Measurements from ENCODE around the gene THOP1.

THOP1 gene

DNA sequence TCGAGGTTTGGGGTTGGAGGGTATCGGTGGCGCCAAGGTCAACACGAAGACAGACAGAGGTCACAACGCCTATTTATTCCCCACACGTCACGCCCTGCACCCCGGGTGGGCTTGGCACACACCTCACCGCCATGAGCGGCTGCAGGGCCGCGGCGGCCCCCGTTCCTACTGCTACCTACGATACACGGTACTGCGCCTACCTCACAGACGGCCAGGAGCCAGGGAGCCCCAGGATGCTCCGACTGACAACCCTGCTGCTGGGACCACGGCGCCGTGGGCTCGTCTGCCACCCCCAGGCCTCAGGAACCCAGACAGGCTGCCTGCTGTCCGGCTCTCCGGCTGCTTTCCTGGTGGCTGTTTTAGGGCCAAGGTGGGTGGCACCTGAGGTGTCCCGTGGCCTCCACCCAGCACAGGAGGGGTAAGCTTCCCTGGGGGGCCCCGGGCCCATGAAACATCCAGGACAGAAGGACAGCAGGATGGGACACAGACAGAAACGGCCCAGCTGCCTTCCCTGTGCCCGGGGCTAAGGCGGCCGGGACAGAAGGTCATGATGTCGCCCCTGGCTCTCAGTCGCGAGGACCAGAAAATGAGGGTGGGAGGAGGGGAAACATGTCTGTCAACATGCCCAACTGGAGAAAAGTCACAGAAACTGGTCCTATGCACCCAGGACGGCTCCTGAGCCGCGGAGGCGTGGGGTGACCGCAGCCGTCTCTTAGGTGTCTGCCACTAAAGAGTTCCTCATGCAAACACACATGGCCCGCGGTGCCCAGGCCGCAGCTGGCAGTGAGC lies 30.4 kb upstream of the THOP1 start:
- Histone ChIP-seq H3K4me3 (ENCODE audit: low read length in 2 of 2) (no peak overlapping the region), H3K27ac (ENCODE audit: low read depth in 2 of 2, low read length in 2 of 2) (no peak overlapping the region), H3K36me3 (ENCODE audit: control insufficient read depth in 2 of 2, insufficient read depth in 2 of 2, low read length in 2 of 2) (peaks cover 18 to 36% of the 10 kb centered on the region in 2 donors), H3K27me3 (ENCODE audit: control insufficient read depth in 2 of 2, insufficient read depth in 2 of 2, low read length in 2 of 2) (no peaks in the 10 kb centered on the region), H3K4me1 (ENCODE audit: control insufficient read depth in 2 of 2, insufficient read depth in 2 of 2, low read length in 2 of 2) (no peaks in the 10 kb centered on the region), H3K9me3 (ENCODE audit: control insufficient read depth in 2 of 2, low read length in 2 of 2) (no peaks in the 10 kb centered on the region), H3K9ac (ENCODE audit: low read depth in 1 of 2, low read length in 2 of 2) (no peak overlapping the region)

GRCh38 chr19:2755448-2755705 lies 29.9 kb upstream of the THOP1 start:
- Histone ChIP-seq H3K36me3 (ENCODE audit: control insufficient read depth in 2 of 2, insufficient read depth in 2 of 2, low read length in 2 of 2) (peaks cover 18 to 36% of the 10 kb centered on the region in 2 donors), H3K4me3 (ENCODE audit: low read length in 2 of 2) (no peak overlapping the region), H3K9ac (ENCODE audit: low read depth in 1 of 2, low read length in 2 of 2) (no peak overlapping the region), H3K9me3 (ENCODE audit: control insufficient read depth in 2 of 2, low read length in 2 of 2) (no peaks in the 10 kb centered on the region), H3K27me3 (ENCODE audit: control insufficient read depth in 2 of 2, insufficient read depth in 2 of 2, low read length in 2 of 2) (no peaks in the 10 kb centered on the region), H3K27ac (ENCODE audit: low read depth in 2 of 2, low read length in 2 of 2) (no peak overlapping the region), H3K4me1 (ENCODE audit: control insufficient read depth in 2 of 2, insufficient read depth in 2 of 2, low read length in 2 of 2) (no peaks in the 10 kb centered on the region)

GRCh38 chr19:2755811-2756210 lies 29.5 kb upstream of the THOP1 start:
- H3K4me3 ChIP-seq (ENCODE audit: low read length in 2 of 2): no peak overlapping the region
- peaks cover 20 to 39% of the 10 kb centered on the region in 2 donors for H3K36me3 ChIP-seq (ENCODE audit: control insufficient read depth in 2 of 2, insufficient read depth in 2 of 2, low read length in 2 of 2)
- H3K9me3 ChIP-seq (ENCODE audit: control insufficient read depth in 2 of 2, low read length in 2 of 2): no peaks in the 10 kb centered on the region
- no peak overlapping the region for H3K27ac ChIP-seq (ENCODE audit: low read depth in 2 of 2, low read length in 2 of 2)
- H3K9ac ChIP-seq (ENCODE audit: low read depth in 1 of 2, low read length in 2 of 2): no peak overlapping the region
- H3K4me1 ChIP-seq (ENCODE audit: control insufficient read depth in 2 of 2, insufficient read depth in 2 of 2, low read length in 2 of 2): no peaks in the 10 kb centered on the region
- no peaks in the 10 kb centered on the region for H3K27me3 ChIP-seq (ENCODE audit: control insufficient read depth in 2 of 2, insufficient read depth in 2 of 2, low read length in 2 of 2)

GRCh38 chr19:2756477-2756876 lies 28.8 kb upstream of the THOP1 start:
- H3K4me1 ChIP-seq (ENCODE audit: control insufficient read depth in 2 of 2, insufficient read depth in 2 of 2, low read length in 2 of 2): no peaks in the 10 kb centered on the region
- H3K4me3 ChIP-seq (ENCODE audit: low read length in 2 of 2): no peak overlapping the region
- H3K9ac ChIP-seq (ENCODE audit: low read depth in 1 of 2, low read length in 2 of 2): no peak overlapping the region
- peaks cover 26 to 46% of the 10 kb centered on the region in 2 donors for H3K36me3 ChIP-seq (ENCODE audit: control insufficient read depth in 2 of 2, insufficient read depth in 2 of 2, low read length in 2 of 2)
- H3K27ac ChIP-seq (ENCODE audit: low read depth in 2 of 2, low read length in 2 of 2): no peak overlapping the region
- no peaks in the 10 kb centered on the region for H3K9me3 ChIP-seq (ENCODE audit: control insufficient read depth in 2 of 2, low read length in 2 of 2)
- H3K27me3 ChIP-seq (ENCODE audit: control insufficient read depth in 2 of 2, insufficient read depth in 2 of 2, low read length in 2 of 2): no peaks in the 10 kb centered on the region

DNA sequence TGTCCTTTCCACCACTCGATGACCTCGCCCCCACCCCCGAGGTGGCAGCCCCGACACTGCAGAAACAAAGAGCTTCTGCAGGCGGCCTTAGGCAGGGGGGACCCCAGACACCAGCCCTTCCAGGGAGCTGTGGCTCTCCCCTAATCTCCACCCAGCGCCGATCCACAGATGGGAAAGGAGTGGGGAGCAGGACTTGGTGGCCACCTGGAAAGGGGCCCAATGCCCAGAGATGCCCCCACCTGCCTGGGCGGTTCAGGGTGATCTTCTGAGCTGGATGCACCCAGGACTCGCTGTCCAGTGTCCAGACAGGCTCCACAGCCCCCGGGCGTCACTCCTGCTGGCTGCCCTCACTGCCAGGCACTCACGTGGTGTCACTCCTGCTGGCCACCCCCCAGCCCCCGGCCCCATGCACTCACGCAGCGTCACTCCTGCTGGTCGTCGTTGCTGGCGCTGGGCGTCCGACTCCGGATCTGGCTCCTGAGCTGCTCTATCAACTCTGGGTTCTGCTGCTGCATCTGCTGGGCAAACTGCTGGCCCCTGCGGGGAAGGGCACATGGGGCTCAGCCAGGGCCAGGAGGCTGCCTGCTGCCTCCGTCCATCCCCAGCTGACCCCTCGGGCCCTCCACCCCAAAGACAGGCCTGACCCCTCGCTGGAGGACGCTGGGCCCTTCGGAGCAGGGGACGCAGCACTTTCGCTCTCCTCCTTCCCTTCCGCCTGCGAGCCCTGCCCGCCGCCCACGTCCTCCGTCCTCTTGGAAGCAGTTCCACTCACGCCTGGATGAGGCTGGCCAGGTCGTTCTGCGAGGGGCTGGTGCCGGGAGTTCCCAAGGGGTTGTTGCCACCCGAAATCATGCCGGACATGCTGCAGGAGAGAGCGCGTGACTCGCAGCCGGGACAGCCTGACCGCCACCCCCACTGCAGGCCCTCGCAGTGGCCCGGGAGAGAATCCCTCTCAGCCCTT lies 28.1 kb upstream of the THOP1 start:
- H3K27ac ChIP-seq (ENCODE audit: low read depth in 2 of 2, low read length in 2 of 2): no peak overlapping the region
- no peaks in the 10 kb centered on the region for H3K27me3 ChIP-seq (ENCODE audit: control insufficient read depth in 2 of 2, insufficient read depth in 2 of 2, low read length in 2 of 2)
- H3K4me1 ChIP-seq (ENCODE audit: control insufficient read depth in 2 of 2, insufficient read depth in 2 of 2, low read length in 2 of 2): no peaks in the 10 kb centered on the region
- no peak overlapping the region for H3K9ac ChIP-seq (ENCODE audit: low read depth in 1 of 2, low read length in 2 of 2)
- no peaks in the 10 kb centered on the region for H3K9me3 ChIP-seq (ENCODE audit: control insufficient read depth in 2 of 2, low read length in 2 of 2)
- no peak overlapping the region for H3K4me3 ChIP-seq (ENCODE audit: low read length in 2 of 2)
- H3K36me3 ChIP-seq (ENCODE audit: control insufficient read depth in 2 of 2, insufficient read depth in 2 of 2, low read length in 2 of 2): peaks cover 29 to 47% of the 10 kb centered on the region in 2 donors

DNA sequence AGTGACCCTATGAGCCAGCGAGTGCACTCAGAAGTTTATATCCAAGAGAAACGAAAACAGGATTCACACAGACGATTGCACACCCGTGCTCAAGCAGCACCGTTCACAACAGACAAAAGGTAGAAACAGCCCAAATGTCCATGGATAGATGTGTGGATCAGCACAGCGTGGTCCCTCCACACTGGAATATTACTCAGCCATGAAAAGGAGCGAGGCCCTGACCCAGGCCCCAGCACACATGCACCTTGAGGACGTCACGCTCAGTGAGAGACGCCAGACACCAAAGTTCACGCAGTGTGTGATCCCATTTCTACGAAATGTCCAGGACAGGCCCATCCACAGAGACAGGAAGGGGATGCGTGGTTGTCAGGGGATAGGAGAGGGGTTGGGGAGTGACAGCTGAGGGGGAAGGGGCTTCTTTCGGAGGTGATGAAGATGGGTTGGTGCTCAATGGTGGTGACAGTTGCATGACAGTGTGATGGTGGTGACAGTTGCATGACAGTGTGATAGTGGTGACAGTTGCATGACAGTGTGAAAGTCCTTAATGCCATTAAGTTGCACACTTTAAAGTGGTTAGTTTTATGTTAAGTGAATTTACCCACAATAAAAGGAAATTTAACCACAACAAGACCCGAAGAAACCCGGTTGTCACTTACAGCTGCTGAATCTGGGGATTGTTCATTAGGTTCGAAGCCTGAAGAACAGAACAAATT lies 26.5 kb upstream of the THOP1 start:
- H3K27me3 ChIP-seq (ENCODE audit: control insufficient read depth in 2 of 2, insufficient read depth in 2 of 2, low read length in 2 of 2): no peaks in the 10 kb centered on the region
- no peak overlapping the region for H3K9ac ChIP-seq (ENCODE audit: low read depth in 1 of 2, low read length in 2 of 2)
- H3K9me3 ChIP-seq (ENCODE audit: control insufficient read depth in 2 of 2, low read length in 2 of 2): no peaks in the 10 kb centered on the region
- peaks cover 36 to 61% of the 10 kb centered on the region in 2 donors for H3K36me3 ChIP-seq (ENCODE audit: control insufficient read depth in 2 of 2, insufficient read depth in 2 of 2, low read length in 2 of 2)
- no peak overlapping the region for H3K27ac ChIP-seq (ENCODE audit: low read depth in 2 of 2, low read length in 2 of 2)
- H3K4me3 ChIP-seq (ENCODE audit: low read length in 2 of 2): no peak overlapping the region
- no peaks in the 10 kb centered on the region for H3K4me1 ChIP-seq (ENCODE audit: control insufficient read depth in 2 of 2, insufficient read depth in 2 of 2, low read length in 2 of 2)

DNA sequence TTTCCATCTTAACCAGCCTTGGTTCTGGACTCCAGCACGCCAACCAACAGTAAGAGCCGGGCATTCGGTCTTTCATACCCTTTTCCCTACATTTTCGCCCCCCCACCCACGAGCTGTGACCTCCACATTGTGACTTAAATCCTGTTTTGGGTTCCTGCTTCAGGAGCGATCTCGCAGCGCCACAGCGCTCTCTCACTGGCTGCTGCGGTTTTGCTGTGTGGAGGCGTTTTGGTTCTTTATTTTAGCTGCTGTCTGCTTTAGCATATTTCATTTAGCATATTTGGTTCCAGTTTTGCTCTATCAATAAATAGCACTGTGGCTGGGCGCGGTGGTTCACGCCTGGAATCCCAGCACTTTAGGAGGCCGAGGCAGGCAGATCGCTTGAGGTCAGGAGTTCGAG lies 25.9 kb upstream of the THOP1 start:
- no peaks in the 10 kb centered on the region for H3K4me1 ChIP-seq (ENCODE audit: control insufficient read depth in 2 of 2, insufficient read depth in 2 of 2, low read length in 2 of 2)
- peaks cover 36 to 59% of the 10 kb centered on the region in 2 donors for H3K36me3 ChIP-seq (ENCODE audit: control insufficient read depth in 2 of 2, insufficient read depth in 2 of 2, low read length in 2 of 2)
- H3K27ac ChIP-seq (ENCODE audit: low read depth in 2 of 2, low read length in 2 of 2): no peak overlapping the region
- no peak overlapping the region for H3K9ac ChIP-seq (ENCODE audit: low read depth in 1 of 2, low read length in 2 of 2)
- H3K9me3 ChIP-seq (ENCODE audit: control insufficient read depth in 2 of 2, low read length in 2 of 2): no peaks in the 10 kb centered on the region
- H3K27me3 ChIP-seq (ENCODE audit: control insufficient read depth in 2 of 2, insufficient read depth in 2 of 2, low read length in 2 of 2): no peaks in the 10 kb centered on the region
- no peak overlapping the region for H3K4me3 ChIP-seq (ENCODE audit: low read length in 2 of 2)

- Histone ChIP-seq H3K27ac (ENCODE audit: low read depth in 2 of 2, low read length in 2 of 2) (no peak overlapping the region), H3K36me3 (ENCODE audit: control insufficient read depth in 2 of 2, insufficient read depth in 2 of 2, low read length in 2 of 2) (peaks cover 39 to 54% of the 10 kb centered on the region in 2 donors), H3K4me1 (ENCODE audit: control insufficient read depth in 2 of 2, insufficient read depth in 2 of 2, low read length in 2 of 2) (no peaks in the 10 kb centered on the region), H3K9me3 (ENCODE audit: control insufficient read depth in 2 of 2, low read length in 2 of 2) (no peaks in the 10 kb centered on the region), H3K9ac (ENCODE audit: low read depth in 1 of 2, low read length in 2 of 2) (no peak overlapping the region), H3K4me3 (ENCODE audit: low read length in 2 of 2) (no peak overlapping the region), H3K27me3 (ENCODE audit: control insufficient read depth in 2 of 2, insufficient read depth in 2 of 2, low read length in 2 of 2) (no peaks in the 10 kb centered on the region)
Observed at GRCh38 chr19:2759965-2760364, 25.3 kb upstream of the THOP1 start.

DNA sequence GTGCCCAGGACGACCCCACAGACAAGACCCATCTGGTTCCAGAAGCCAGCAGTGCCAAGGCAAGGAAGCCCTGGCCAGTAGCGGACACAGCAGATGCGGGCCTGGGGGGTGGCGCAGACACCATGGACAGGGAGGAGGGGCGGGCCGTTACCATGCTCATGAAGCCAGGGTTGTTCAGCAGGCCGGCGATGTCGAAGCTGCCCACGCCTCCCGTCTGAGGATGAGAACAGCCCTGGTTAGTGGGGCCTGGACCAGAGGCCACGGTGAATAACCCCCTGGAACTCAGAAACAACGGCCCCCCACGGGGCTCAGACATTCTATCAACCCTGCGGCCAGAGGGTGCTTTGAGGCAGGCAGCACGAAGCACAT lies 24.0 kb upstream of the THOP1 start:
- Histone ChIP-seq H3K9me3 (ENCODE audit: control insufficient read depth in 2 of 2, low read length in 2 of 2) (no peaks in the 10 kb centered on the region), H3K4me1 (ENCODE audit: control insufficient read depth in 2 of 2, insufficient read depth in 2 of 2, low read length in 2 of 2) (no peaks in the 10 kb centered on the region), H3K36me3 (ENCODE audit: control insufficient read depth in 2 of 2, insufficient read depth in 2 of 2, low read length in 2 of 2) (peaks cover 44 to 50% of the 10 kb centered on the region in 2 donors), H3K9ac (ENCODE audit: low read depth in 1 of 2, low read length in 2 of 2) (no peak overlapping the region), H3K27ac (ENCODE audit: low read depth in 2 of 2, low read length in 2 of 2) (no peak overlapping the region), H3K4me3 (ENCODE audit: low read length in 2 of 2) (no peak overlapping the region), H3K27me3 (ENCODE audit: control insufficient read depth in 2 of 2, insufficient read depth in 2 of 2, low read length in 2 of 2) (no peaks in the 10 kb centered on the region)

Measured in mucosa of rectum (tissue), 2 donors.